HEK293 (cell line): ENCODE results near the gene NKAIN4.

Experiments
- BCL11A ChIP-seq: fragments of 450-650 bp; formaldehyde crosslinking; IDR thresholded peaks from 2 replicates; pipeline ENCODE4 v1.5.1; 2016; ENCODE audit warnings: low read depth, missing biosample characterization, missing genetic modification characterization
- CTCF ChIP-seq: fragments of 450-650 bp; formaldehyde crosslinking; IDR thresholded peaks from 2 replicates; pipeline ENCODE4 v1.5.1; 2016; ENCODE audit warnings: missing biosample characterization, missing genetic modification characterization
- EGR2 ChIP-seq: fragments of 450-650 bp; formaldehyde crosslinking; IDR thresholded peaks from 2 replicates; pipeline ENCODE4 v1.5.1; 2016; ENCODE audit warnings: low read depth, missing biosample characterization, missing genetic modification characterization
- IKZF3 ChIP-seq: fragments of 450-650 bp; IDR thresholded peaks from 2 replicates; pipeline ENCODE4 v1.5.0; 2018; ENCODE audit warnings: missing biosample characterization, mild to moderate bottlenecking, missing genetic modification characterization, moderate library complexity
- KLF8 ChIP-seq: fragments of 450-650 bp; formaldehyde crosslinking; IDR thresholded peaks from 2 replicates; pipeline ENCODE4 v1.5.1; 2016; ENCODE audit warnings: missing biosample characterization, missing genetic modification characterization
- PRDM1 ChIP-seq: fragments of 450-650 bp; formaldehyde crosslinking; IDR thresholded peaks from 2 replicates; pipeline ENCODE4; 2016; ENCODE audit warnings: missing biosample characterization, missing genetic modification characterization
- PRDM2 ChIP-seq: fragments of 450-650 bp; formaldehyde crosslinking; IDR thresholded peaks from 2 replicates; pipeline ENCODE4 v1.5.1; 2016; ENCODE audit warnings: missing biosample characterization, missing genetic modification characterization, borderline replicate concordance
- PRDM4 ChIP-seq: fragments of 450-650 bp; formaldehyde crosslinking; IDR thresholded peaks from 2 replicates; pipeline ENCODE4 v1.5.1; 2017; ENCODE audit warnings: missing biosample characterization, missing genetic modification characterization
- SALL2 ChIP-seq: fragments of 450-650 bp; formaldehyde crosslinking; IDR thresholded peaks from 2 replicates; pipeline ENCODE4 v1.5.0; 2017; ENCODE audit warnings: missing biosample characterization, mild to moderate bottlenecking, missing genetic modification characterization, borderline replicate concordance
- ZBTB20 ChIP-seq: fragments of 450-650 bp; formaldehyde crosslinking; IDR thresholded peaks from 2 replicates; pipeline ENCODE4 v1.5.1; 2016; ENCODE audit warnings: missing biosample characterization, missing genetic modification characterization
- ZIC2 ChIP-seq: fragments of 450-650 bp; formaldehyde crosslinking; IDR thresholded peaks from 2 replicates; pipeline ENCODE4 v1.5.1; 2016; ENCODE audit warnings: missing biosample characterization, missing genetic modification characterization
- ZNF140 ChIP-seq: fragments of 450-650 bp; formaldehyde crosslinking; IDR thresholded peaks from 2 replicates; pipeline ENCODE4 v1.5.1; 2016; ENCODE audit warnings: missing biosample characterization, missing genetic modification characterization
- ZNF16 ChIP-seq: fragments of 450-650 bp; formaldehyde crosslinking; IDR thresholded peaks from 2 replicates; pipeline ENCODE4 v1.5.1; 2016; ENCODE audit warnings: low read depth, missing biosample characterization, missing genetic modification characterization
- ZNF221 ChIP-seq: fragments of 450-650 bp; formaldehyde crosslinking; IDR thresholded peaks from 2 replicates; pipeline ENCODE4 v1.5.1; 2017; ENCODE audit warnings: missing biosample characterization, missing genetic modification characterization, borderline replicate concordance
- ZNF280C ChIP-seq: fragments of 450-650 bp; formaldehyde crosslinking; IDR thresholded peaks from 2 replicates; pipeline ENCODE4 v1.5.1; 2016; ENCODE audit warnings: missing biosample characterization, missing genetic modification characterization
- ZNF292 ChIP-seq: fragments of 450-650 bp; formaldehyde crosslinking; IDR thresholded peaks from 2 replicates; pipeline ENCODE4 v1.5.1; 2016; ENCODE audit warnings: low read depth, missing biosample characterization, missing genetic modification characterization, borderline replicate concordance
- ZNF311 ChIP-seq: fragments of 450-650 bp; formaldehyde crosslinking; IDR thresholded peaks from 2 replicates; pipeline ENCODE4 v1.5.1; 2017; ENCODE audit warnings: missing biosample characterization, missing genetic modification characterization, borderline replicate concordance
- ZNF335 ChIP-seq: fragments of 450-650 bp; formaldehyde crosslinking; conservative IDR thresholded peaks from 2 replicates; pipeline ENCODE4 v1.5.1; 2016; ENCODE audit warnings: missing biosample characterization, missing genetic modification characterization
- ZNF513 ChIP-seq: fragments of 450-650 bp; IDR thresholded peaks from 2 replicates; pipeline ENCODE4 v1.5.1; 2018; ENCODE audit warnings: missing biosample characterization, missing genetic modification characterization
- ZNF580 ChIP-seq: fragments of 450-650 bp; formaldehyde crosslinking; IDR thresholded peaks from 2 replicates; pipeline ENCODE4 v1.5.1; 2016; ENCODE audit warnings: missing biosample characterization, missing genetic modification characterization
- ZNF645 ChIP-seq: fragments of 450-650 bp; formaldehyde crosslinking; IDR thresholded peaks from 2 replicates; pipeline ENCODE4; 2016; ENCODE audit warnings: missing biosample characterization, missing genetic modification characterization
- ZNF658 ChIP-seq: fragments of 450-650 bp; formaldehyde crosslinking; IDR thresholded peaks from 2 replicates; pipeline ENCODE4; 2016; ENCODE audit warnings: missing biosample characterization, missing genetic modification characterization
- ZNF660 ChIP-seq: fragments of 450-650 bp; IDR thresholded peaks from 2 replicates; pipeline ENCODE4 v1.5.1; 2018; ENCODE audit warnings: missing biosample characterization, mild to moderate bottlenecking, missing genetic modification characterization
- ZSCAN30 ChIP-seq: fragments of 450-650 bp; IDR thresholded peaks from 2 replicates; pipeline ENCODE4 v1.5.1; 2018; ENCODE audit warnings: missing biosample characterization, mild to moderate bottlenecking, missing genetic modification characterization, moderate library complexity

NKAIN4 gene

GRCh38 chr20:63224412-63225081 is 29.7 kb downstream of the NKAIN4 start (continued):
- peak; percentile 75 for TF ChIP-seq ZNF335 (tag by site-specific recombination)
- TF ChIP-seq ZNF658 (tag by site-specific recombination): no peak
- TF ChIP-seq IKZF3: peak; percentile 72
- no peak for TF ChIP-seq EGR2 (tag by site-specific recombination)
- TF ChIP-seq PRDM1 (tag by site-specific recombination): no peak
- TF ChIP-seq ZSCAN30 (tag by site-specific recombination): no peak
- TF ChIP-seq ZBTB20 (tag by site-specific recombination): peak; percentile 38
- TF ChIP-seq ZNF645 (tag by site-specific recombination): no peak
- no peak for TF ChIP-seq PRDM4
- no peak for TF ChIP-seq ZNF311 (tag by site-specific recombination)
- TF ChIP-seq ZNF16 (tag by site-specific recombination): no peak
- TF ChIP-seq ZNF140: no peak
- no peak for TF ChIP-seq ZNF660 (tag by site-specific recombination)
- TF ChIP-seq ZNF280C: no peak
- TF ChIP-seq ZNF292 (tag by site-specific recombination): no peak
- no peak for TF ChIP-seq ZNF221 (tag by site-specific recombination)
- no peak for TF ChIP-seq SALL2 (tag by site-specific recombination)
- no peak for TF ChIP-seq BCL11A (tag by site-specific recombination)
- no peak for TF ChIP-seq ZNF580
- TF ChIP-seq CTCF (tag by site-specific recombination): peak; percentile 87; the same call in 1 of the 2 replicates
- no peak for TF ChIP-seq KLF8 (tag by site-specific recombination)
- TF ChIP-seq ZNF513 (tag by site-specific recombination): no peak
- TF ChIP-seq ZIC2: peak; percentile 100
- TF ChIP-seq PRDM2 (tag by site-specific recombination): no peak
